ENCODE data around the gene PBX3.

The PBX3 gene

DNA sequence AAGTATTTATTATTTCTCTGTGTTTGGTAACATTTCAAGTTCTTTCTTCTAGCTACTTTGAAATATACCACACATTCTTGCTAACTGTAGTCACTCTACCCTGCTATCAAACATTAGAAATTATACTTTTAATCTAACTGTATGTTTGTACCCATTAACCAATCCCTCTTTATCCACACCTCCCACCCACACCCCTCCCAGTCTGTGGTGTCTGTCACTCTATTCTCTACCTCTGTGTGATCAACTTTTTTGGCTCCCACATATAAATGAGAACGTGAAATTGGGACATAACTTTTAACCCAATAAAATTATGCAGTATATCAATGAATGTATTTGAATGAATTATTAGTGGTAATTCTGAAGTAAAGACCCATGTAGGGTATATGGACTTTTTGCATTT is 79.7 kb downstream of the PBX3 start:
- DNase-seq, result no peak

DNA sequence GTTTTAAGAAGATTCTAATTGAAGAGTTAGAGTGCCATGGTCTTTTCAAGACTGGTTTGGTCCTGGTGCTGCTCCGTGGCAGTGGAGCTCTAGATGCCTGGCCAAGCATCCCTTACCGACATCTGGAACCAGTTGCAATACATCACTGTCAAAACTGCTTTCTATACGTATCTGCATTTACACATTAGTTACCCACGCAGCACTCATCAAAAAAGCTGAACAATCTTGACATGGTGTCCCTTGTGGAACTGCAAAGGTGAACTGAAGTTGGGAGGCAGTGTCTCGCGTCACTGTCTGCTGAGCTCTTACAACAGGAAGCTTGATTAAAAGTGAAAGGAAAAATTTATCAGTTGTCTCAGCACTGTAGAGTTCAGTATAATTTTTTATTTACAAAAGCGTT is 82.6 kb downstream of the PBX3 start:
- DNase-seq, result peak; percentile 31 to 43

DNA sequence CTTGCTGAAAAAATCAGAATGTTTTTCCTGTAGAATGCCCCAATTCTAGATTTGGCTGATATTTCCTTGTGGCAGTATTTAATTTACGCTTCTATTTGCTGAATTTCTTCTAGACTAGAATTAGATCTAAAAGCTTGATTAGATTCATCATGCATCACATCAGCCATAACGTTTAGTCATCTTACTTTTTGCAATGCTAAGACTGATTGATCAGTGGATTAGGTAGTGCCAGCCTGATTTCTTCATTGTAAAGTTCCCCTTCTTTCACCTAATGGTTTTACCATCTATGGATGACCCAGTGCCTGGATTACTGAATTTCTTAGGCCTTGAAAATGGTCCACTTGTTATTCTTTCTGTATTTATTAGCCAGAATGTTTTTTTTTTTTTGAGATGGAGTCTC is 83.9 kb downstream of the PBX3 start:
- DNase-seq, result no peak

DNA sequence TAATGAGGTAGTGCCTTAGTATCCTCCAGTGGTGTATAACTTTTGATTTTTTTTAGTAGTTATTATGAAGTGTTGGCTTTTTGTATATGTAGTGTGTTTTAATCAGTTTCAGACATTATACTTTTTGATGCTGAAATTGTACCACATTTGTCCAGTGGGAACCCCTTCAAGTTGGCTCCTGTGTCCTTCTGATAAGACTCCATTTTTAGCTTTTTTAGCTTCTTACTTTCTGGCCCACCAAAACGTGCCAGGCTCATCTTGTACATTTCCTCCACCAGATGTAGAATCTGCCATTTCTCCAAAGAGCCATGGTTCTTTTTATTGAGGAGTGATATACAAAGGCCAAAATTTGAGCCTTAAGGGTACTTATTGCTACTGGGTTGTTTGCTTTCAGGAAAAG is 84.4 kb downstream of the PBX3 start:
- no peak for DNase-seq

DNA sequence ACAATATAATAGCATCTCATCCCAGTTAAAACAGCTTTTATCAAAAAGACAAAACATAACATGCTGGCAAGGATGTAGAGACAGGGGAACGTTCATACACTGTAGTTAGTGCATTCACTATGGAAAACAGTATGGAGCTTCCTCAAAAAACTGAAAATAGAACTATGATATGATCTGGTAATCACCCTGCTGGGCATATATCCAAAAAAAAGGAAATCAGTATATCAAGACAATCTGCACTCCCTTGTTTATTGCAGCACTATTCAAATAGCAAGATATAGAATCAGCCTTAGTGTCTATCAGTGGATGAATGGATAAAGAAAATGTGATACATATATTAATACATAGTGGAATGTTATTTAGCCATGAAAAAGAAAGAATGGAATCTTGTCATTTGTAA is 88.5 kb downstream of the PBX3 start:
- no peak for DNase-seq

DNA sequence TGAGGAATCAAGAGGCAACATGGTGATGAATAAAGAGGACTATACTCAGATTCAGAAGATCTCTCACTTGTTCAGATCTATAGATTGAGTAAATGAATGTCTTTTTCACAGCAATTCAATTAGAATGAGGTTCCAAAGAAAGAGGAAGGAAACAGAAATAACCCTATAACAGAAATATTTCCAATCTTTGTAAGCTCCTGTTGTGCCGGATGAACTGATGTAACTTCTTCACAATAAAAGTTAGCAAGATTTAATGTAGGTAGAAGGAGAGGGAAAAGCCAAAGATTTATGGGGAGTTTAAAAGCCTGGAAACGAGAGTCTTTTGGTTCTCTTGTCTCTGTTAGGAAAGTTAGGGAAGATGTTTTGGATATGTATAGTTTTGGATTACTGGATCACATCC is 92.1 kb downstream of the PBX3 start:
- no peak for DNase-seq

DNA sequence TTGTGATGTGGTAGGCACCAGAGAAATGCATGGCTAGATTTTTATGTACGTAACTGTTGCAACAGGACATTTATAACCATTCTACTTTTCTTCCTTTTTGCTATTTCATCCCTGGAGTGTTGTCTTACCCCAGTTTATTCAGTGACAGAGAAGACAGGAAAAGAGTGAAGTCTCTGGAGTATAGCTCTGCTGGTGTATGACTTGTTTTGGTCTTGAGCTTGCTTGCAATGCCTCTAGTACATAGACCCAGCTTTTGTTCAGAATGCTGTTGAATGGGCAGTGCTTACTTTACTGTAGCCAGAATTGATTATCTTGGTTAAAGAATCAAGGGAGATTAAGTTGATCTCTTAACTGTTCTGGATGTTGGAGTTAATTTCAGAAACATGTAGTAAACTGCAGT is 94.3 kb downstream of the PBX3 start:
- DNase-seq, result no peak

DNA sequence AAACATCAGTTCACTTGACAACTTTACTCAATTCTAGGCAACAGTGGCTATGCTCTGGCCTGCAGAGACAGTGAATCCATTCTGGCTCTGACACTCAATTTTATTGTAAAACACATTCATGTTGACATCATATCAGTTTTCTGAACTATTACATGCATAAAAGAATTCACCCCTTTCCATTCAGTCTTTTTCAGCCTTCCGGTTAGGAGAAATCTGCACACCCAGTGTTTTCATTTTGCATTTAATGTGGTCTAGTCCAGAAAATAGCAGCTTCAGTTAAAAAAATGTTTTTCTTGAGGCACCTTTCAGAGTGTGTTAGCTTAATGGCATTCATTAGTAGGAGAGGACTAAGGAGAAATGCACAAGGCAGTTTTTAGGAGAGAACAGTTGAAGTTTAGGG is 95.1 kb downstream of the PBX3 start:
- no peak for DNase-seq

DNA sequence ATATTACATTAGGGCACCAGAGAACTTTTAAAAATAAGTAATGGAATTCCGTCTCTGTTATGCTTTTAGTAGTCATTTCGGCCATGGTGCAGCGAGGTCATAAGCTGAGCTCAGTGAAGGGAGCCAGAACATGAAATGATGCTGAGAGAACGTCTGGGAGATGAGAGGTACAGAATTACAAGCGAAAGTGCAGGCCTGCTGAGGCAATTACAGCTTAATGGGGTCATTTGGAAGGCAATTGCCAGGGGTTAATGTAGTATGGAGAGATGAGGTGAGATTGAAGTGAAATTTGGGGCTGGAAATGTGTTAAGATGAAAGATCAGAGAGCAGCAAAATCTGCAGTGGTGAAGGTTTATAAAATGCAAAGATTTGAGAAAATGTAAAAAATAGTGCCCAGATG is 96.5 kb downstream of the PBX3 start:
- no peak for DNase-seq

DNA sequence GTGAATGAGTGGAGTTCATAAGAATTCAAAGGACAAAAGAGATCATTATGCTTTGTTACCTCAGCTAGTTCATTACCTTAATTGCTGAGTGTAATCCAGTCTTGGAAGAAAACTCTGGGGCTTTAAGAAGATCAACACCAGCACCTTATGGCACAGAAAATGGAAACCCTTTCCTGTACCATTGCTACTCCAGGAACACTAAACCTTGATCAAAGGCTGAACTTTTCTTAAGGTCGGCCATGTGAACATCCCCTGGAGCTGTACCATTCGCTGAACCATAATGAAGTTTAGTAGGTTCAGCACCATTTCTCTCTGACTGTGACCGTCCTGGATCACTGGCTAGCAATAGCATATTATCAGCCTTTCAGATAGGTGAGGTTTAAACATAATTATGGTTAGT is 97.4 kb downstream of the PBX3 start:
- no peak for DNase-seq

DNA sequence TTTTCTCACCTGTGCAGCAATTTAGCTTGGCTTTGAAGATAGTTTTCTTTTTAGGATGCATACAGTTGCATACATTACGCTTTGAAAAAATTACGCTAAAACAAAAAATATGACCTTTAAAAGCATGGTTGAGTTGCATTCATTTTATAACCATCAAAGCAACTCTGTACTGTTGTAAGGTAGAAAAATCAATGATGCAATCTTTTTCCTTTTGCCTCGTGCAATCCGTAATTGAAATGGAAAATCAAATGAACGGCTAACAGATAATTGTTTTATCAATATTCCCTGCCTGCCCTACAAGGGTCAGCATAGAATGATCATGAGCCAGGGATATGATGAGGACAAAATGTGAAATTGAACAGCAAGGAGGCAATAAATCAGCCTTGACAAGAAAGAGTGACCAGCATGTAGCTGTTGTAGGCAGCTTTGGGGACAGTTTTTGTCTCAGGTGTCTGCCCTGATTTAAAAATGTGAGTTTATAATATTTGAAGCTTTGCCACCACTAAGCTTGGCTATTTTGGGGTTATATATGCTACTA is 98.2 kb downstream of the PBX3 start:
- DNase-seq, result no peak

DNA sequence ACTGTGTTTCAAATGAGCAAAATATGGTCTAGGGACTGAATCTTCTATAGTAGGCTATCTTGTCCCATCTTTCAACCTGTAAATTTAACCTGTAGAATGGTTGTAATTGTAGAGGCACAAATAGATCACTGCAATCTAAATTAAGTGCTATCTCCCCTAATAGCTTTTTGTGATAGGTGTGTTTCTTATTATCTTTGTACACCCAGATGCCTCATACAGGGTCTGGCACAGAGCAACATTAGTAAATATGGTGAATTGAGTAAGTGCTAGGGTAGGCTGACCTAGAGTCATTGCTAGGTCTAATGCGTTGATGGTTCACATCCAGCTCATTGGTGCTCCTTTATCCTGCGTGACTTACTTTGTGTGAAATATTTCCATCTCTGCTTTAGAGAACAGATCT is 100.6 kb downstream of the PBX3 start:
- no peak for DNase-seq

DNA sequence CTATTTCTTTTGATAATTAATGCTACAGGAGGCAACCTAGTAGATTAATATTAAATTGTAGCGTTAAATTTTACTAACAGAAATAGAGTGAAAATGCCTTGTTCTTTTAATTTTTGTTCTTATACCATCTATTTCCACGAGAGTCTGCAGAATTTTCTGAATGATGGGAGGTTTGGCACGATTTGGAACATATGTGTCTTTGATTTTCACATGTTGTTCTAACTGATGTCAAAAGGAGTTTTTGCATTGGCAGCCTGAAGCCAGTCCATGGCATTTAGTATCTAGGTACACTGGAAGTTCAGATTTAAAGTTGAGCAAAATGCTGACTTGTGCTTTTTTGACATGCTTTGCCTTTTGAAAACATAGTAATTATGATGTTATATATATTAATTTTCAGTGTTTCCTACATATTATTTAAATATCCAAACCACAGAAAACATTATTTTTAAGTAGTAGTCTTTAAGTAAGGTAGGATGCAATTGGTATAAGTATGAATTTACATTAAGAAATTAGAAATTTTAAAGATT is 103.0 kb downstream of the PBX3 start:
- DNase-seq, result no peak

DNA sequence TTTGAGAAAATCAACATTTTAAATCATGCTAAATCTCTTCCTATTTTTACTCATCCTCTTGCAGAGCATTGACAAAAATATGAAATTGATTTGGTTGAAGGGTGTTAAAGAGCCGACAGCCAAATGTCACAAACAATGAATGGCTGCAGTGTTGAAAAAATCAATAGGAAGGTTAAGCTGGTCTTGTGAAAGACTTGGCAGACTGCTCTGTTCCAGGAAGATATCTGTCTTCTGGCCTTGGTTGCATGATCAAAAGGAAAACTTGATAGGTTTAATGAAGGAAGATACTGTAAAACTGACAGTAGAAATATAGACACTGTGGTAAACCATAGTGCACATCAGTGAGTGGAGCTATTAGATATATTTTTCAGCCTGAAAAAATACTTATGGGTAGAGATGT is 103.6 kb downstream of the PBX3 start:
- DNase-seq, result no peak

DNA sequence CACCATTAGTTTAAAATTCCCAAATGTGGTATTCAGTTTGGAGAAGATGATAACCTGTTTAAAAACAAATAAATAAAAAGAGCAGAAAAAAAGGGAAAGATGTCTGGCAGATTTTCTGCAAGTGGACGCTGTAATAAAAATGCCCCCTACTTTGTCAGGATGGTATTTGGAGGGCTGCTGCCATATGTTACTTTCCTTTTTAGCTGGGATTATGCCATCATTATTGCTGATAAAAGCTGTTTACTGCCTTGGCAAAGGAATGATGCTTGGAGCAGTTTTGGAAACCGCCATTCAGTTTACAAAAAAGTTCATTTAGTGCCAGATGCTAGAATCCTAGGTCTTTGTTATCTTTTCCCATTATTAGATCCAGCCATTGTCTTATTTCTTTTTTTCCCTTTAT is 104.8 kb downstream of the PBX3 start:
- DNase-seq, result no peak

DNA sequence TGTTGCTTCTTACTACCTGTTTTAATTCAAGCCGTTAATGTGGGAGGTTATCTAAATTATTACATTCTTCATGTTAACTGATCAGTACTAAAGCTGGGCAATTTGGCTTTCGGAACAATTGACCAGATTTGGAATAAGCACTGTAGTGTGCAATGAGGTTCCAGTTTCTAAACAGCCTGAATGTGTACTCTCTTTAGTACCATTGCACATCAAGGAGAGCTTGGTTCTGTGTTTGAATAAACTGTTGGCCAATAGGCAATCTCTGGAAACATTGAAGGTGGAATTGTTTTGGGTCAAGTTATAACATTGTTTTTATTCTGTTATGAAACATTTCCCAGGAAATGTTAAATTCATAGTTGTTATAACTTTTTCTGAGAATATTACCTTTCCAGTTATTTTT is 105.2 kb downstream of the PBX3 start:
- DNase-seq, result no peak

DNA sequence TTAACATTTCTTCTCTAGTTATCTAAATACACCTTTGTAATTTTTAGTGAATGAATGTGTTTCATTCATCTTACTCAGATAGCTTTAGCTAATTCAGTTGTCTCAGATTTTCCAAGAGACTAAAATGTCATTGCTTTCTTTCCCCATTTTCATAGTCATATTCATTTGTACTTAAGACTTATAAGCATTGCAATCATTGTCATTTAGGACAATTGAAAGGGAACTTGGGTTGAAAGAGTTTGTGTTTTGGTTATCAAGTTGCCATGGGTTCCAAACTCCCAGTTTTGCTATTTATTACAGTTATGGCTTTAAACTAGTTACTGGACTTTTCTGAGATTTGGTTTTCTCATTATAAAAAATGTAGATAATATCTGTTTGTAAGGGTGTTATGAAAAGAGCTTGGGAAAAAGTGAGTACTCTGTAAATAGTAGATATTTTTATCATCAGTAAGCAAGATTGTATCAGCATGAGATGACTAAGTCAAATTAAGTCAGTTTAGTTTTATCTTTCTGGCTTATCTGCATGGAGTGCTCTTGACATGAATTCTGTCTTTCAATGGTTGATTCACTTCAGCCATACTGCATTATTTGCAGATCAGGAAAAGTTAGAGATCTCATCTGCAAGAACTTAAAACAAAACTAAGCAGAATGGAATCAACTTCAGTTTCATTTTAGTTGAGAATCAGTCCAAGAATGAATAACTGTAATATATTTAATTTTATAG is 107.5 kb downstream of the PBX3 start:
- DNase-seq, result no peak

DNA sequence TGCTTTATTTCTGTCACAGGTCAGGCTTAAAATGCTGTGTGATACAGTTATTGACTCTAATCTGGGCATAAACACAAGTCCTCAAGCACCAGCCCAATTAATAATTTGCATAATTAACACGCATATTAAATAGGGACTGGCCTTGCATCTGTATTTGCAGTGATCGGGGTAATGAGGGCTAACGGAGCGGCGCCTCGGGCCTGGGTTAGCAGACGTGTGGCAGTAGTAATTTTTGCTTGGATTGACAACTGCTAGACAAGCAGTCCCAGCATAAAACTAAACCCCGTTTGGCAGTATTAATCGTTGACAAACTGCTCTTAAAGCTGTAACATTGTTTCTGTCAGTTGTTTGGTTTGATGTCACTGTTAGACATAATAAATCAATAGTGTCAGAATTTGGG is 109.2 kb downstream of the PBX3 start:
- no peak for DNase-seq

DNA sequence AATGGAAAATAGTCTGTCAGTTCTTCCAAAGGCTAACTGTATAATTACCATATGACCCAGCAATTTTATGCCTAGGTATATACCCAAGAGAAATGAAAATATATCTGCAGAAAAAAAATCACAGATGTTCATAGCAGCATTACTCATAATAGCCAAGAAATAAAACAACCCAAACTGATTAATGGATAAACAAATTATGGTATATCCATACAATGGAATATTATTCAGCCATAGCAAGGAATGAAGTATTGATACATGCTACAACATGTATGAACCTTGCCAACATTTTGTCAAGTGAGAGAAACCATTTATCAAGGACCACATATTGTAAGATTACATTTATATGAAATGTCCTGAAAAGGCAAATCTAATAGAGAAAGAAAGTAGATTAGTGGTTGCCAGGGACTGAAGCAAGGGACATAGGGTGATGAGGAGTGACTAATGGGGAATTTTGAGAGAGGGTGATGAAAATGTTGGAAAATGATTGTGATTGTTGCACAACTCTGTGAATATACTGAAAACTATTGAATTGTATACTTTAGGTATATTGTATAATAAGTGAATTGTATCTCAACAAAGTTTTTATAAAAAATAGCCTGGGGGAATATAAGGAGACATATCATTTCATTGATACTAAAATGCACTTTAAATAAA is 114.4 kb downstream of the PBX3 start:
- DNase-seq, result no peak

DNA sequence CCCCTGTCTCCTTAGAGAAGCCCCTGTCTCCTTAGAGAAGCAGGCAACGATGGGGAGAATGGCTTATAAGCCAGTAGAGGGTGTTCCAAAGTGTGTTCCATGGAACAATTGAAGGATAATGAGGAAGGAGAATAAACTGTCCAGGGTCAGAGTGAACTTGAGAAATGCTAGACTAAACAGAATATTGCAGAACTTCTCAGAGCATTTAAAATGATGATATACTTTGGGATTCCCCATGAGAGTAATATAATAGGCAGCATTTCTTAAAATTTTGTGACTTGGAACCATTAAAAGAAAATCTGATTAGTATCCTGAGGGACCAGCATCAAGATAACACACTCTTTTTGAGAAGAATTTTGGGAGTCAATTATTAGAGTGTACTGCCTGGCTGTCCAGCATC is 116.8 kb downstream of the PBX3 start:
- no peak for DNase-seq

DNA sequence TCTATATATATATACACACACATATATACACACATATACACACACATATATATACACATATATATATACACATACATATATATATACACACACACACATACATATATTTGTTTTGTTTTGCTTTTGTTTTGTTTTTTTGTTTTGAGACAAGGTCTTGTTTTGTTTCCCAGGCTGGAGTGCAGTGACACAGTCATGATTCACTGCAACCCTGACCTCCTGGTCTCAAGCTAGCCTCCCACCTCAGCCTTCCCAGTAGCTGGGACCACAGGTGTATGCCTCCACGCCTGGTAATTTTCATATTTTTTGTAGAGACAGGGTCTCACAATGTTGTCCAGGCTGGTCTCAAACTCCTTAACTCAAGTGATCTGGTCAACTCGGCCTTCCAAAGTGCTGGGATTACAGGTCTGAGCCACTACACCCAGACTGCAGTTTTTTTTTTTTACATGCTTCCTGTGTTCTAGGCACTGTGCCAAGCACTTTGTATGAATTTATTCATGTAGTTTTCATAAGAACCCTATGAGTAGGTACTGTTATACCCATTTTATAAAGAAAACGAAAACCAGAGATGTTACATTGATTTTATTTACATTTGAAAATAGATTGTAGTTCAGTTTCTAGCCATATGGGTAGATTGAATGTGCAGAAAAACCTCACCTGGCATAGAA is 120.7 kb downstream of the PBX3 start:
- DNase-seq, result no peak

DNA sequence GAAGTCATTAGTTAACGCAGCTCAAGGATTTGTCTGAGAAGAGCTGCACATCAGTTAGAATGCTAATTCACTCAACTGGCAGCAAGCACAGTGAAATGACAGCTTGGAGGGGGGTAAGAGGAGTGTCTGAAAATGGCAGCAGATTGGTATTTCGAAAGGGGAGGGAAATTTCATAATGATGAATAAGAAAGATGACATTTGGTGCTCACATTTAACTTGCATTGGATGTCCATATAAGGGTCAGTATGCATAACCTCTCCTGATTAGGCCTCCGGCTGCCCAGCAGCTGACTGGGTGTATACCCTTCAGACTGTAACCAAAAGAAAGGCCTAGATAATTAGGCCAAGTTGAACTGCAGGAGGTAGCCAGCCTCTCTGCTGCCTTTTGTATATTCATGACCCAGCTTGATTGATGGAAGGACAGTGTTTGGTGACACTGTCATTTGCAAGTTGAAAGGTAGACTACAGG is 131.0 kb downstream of the PBX3 start:
- DNase-seq, result no peak

DNA sequence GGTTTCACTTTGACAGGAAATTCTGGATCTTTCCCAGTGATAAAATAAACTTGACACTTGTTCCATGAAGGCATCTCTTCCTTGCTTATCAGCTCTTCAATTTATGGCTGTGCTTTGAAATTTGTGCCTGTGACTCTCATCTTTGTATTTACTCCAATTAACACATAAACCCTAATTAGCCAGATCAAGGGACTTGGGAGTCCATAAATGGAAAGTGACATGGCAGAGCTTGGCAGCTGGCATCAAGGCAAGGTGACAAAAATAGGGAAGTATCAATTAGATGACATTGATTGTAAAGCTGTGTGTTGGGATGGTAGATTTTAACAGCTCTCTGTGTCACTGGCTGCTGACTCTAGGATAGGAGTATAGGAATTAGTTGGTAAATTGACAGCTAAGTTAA is 133.9 kb downstream of the PBX3 start:
- no peak for DNase-seq

Measured in activated CD4-positive, alpha-beta T cell treated with anti-CD3 and anti-CD28 coated beads, Interleukin-2, amount 50 U/mL, for 48 hours (primary cell).